ENCODE results near the gene PDE9A. TPM values are rescaled to one million over a fixed set of nuclear protein-coding genes. Genes with fewer than 3 reads are reported as not detected.

PDE9A gene
- total RNA-seq, 1 experiment from 2014 or later: 31.9 TPM

DNA sequence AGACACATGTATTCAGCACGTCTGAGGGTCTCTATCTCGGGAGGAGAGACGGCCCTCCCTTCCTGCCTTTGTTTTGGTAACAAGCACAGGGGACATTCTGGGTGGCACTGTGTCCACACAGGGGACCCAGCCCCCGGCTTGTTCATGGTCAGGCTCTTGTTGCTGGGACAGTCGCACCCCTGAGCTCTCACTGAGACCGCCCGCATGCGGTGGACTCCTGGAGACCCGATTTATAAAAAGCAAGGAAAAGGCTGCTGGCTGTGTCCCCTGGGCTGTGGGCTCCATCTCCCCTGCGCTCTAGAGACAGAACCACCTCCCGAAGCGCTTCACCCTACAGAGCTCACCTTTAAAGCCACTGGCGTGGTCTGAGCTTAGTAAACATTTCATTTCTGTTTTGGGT, 122.5 kb downstream of the PDE9A start:
- Mint-ChIP-seq H3K4me1 (peaks cover 24 to 26% of the 10 kb centered on the region in 2 experiments), H3K36me3 (ENCODE audit: insufficient read depth in 1 of 3, low read depth in 3 of 3) (peaks cover 31 to 39% (median 32%) of the 10 kb centered on the region in 3 experiments), H3K4me3 (no peak overlapping the region), H3K27me3 (ENCODE audit: low read depth) (peaks cover 15% of the 10 kb centered on the region), H3K27ac (peak overlapping the region in 1 of 3 experiments; percentile 64; a peak in 1 of 7 replicates), H3K9me3 (no peaks in the 10 kb centered on the region)
- no peak overlapping the region for H4K91ac ChIP-seq (ENCODE audit: insufficient read length, low read depth, low read length)
- H3K4me1 ChIP-seq (ENCODE audit: insufficient read depth, low read length): peaks cover 5% of the 10 kb centered on the region; the same call in 1 of the 2 replicates
- no peak overlapping the region for H3K27ac ChIP-seq (ENCODE audit: insufficient read length, low read depth, low read length)
- H4K20me1 ChIP-seq (ENCODE audit: control insufficient read depth, insufficient read depth, insufficient read length): no peaks in the 10 kb centered on the region
- no peak overlapping the region for H2BK15ac ChIP-seq (ENCODE audit: low read depth, low read length)
- H2AK5ac ChIP-seq (ENCODE audit: insufficient read length, low read length): no peak overlapping the region
- H3T11ph ChIP-seq (ENCODE audit: low read length): no peak overlapping the region
- no peak overlapping the region for H4K5ac ChIP-seq (ENCODE audit: insufficient read length, low read depth, low read length)
- H4K8ac ChIP-seq (replicated peaks; ENCODE audit: insufficient read length, low read depth, low read length): no peak overlapping the region
- no peak overlapping the region for H2BK120ac ChIP-seq (ENCODE audit: low read depth, low read length, poor library complexity, severe bottlenecking)
- H2AFZ ChIP-seq (ENCODE audit: low read length): no peak overlapping the region
- no peak overlapping the region for H3K9ac ChIP-seq (ENCODE audit: extremely low read depth, insufficient read length, low read length)
- no peak overlapping the region for H2BK5ac ChIP-seq (ENCODE audit: insufficient read length, low read length)
- no peak overlapping the region for H3K18ac ChIP-seq (ENCODE audit: insufficient read length, low read depth, low read length)
- H3K4me2 ChIP-seq (ENCODE audit: insufficient read depth, insufficient read length, low read length): no peak overlapping the region
- WGBS (ENCODE audit: extremely low coverage, insufficient read length, low lambda C conversion rate): no CpG with 5 or more reads among the region's 13 CpGs
- no peak for TF ChIP-seq CTCF (conservative IDR thresholded peaks at IDR 0.05)
- no peak for DNase-seq
- no peak overlapping the region for H3K23ac ChIP-seq (ENCODE audit: insufficient read length, low read depth, low read length)
- no peaks in the 10 kb centered on the region for H3K9me3 ChIP-seq (ENCODE audit: control insufficient read depth, low read depth, low read length)
- no peak overlapping the region for H2BK20ac ChIP-seq (ENCODE audit: low read depth, low read length, poor library complexity, severe bottlenecking)
- H3K79me1 ChIP-seq (ENCODE audit: insufficient read depth, low read depth, low read length, poor library complexity, severe bottlenecking): no peaks in the 10 kb centered on the region
- H3K79me2 ChIP-seq (ENCODE audit: insufficient read depth, low read length): no peaks in the 10 kb centered on the region
- no peak overlapping the region for H3K56ac ChIP-seq (ENCODE audit: insufficient read length, low read depth, low read length)
- peaks cover 3% of the 10 kb centered on the region; the same call in 1 of the 2 replicates for H3K27me3 ChIP-seq (ENCODE audit: insufficient read depth, low read length)
- H3K4ac ChIP-seq (ENCODE audit: low read depth, low read length): no peak overlapping the region
- no peaks in the 10 kb centered on the region for H3K23me2 ChIP-seq (ENCODE audit: insufficient read length, low read depth, low read length, poor library complexity, severe bottlenecking)
- no peak overlapping the region for H3K14ac ChIP-seq (ENCODE audit: insufficient read depth, low read length)
- H2BK12ac ChIP-seq (ENCODE audit: insufficient read length, low read depth, low read length): no peak overlapping the region
